HG02678 (cell line): ENCODE data around the gene CYP1A2.
"Not testable (repeated sequence)": the region's sequence is repeated elsewhere in the genome, so short reads cannot be mapped to it uniquely, and the experiment has no call there.

Experiments
- ATAC-seq: cut with Tn5 transposase; IDR thresholded peaks from one replicate; pipeline ENCODE4 v1.9.1; 2021; ENCODE audit warnings: mild to moderate bottlenecking, moderate library complexity; ENCODE audit not compliant: unreplicated experiment

CYP1A2 gene

GRCh38 chr15:74748322-74748946 is at the start of gene CYP1A2:
CYP1A2 (plus strand) TSS chr15:74748845; CDS start chr15:74749739, 894 bp downstream.
- no peak for ATAC-seq

GRCh38 chr15:74709011-74709410 is 39.6 kb upstream of the CYP1A2 start:
- no peak for ATAC-seq

- no peak for ATAC-seq
Measured at GRCh38 chr15:74709892-74710291, 38.8 kb upstream of the CYP1A2 start.

- no peak for ATAC-seq
Measured at GRCh38 chr15:74710319-74711094, 38.1 kb upstream of the CYP1A2 start.

- no peak for ATAC-seq
Measured at GRCh38 chr15:74712311-74712710, 36.3 kb upstream of the CYP1A2 start.

GRCh38 chr15:74716651-74717050 is 32.0 kb upstream of the CYP1A2 start:
- no peak for ATAC-seq

GRCh38 chr15:74722591-74722990 is 26.1 kb upstream of the CYP1A2 start:
- no peak for ATAC-seq

GRCh38 chr15:74723187-74723586 is 25.5 kb upstream of the CYP1A2 start:
- ATAC-seq = no peak

- no peak for ATAC-seq
Measured at GRCh38 chr15:74723754-74724334, 24.8 kb upstream of the CYP1A2 start.

- no peak for ATAC-seq
Measured at GRCh38 chr15:74724570-74725224, 23.9 kb upstream of the CYP1A2 start.

- no peak for ATAC-seq
Measured at GRCh38 chr15:74725225-74725774, 23.3 kb upstream of the CYP1A2 start, which contains the start of gene CYP1A1. CYP1A1 (minus strand) TSS chr15:74725528; CDS start chr15:74723097, 2,431 bp downstream.

GRCh38 chr15:74725845-74726773 is 22.5 kb upstream of the CYP1A2 start:
- ATAC-seq = peak; percentile 48

- no peak for ATAC-seq
Measured at GRCh38 chr15:74726774-74727164, 21.9 kb upstream of the CYP1A2 start.

- no peak for ATAC-seq
Measured at GRCh38 chr15:74727727-74728126, 20.9 kb upstream of the CYP1A2 start.

GRCh38 chr15:74728699-74729098 is 19.9 kb upstream of the CYP1A2 start:
- not testable (repeated sequence) for ATAC-seq

- ATAC-seq = not testable (repeated sequence)
Measured at GRCh38 chr15:74729372-74729771, 19.3 kb upstream of the CYP1A2 start.

GRCh38 chr15:74730619-74731316 is 17.9 kb upstream of the CYP1A2 start:
- ATAC-seq = no peak

- ATAC-seq = no peak
Measured at GRCh38 chr15:74732846-74733245, 15.8 kb upstream of the CYP1A2 start.

- no peak for ATAC-seq
Measured at GRCh38 chr15:74733269-74733668, 15.4 kb upstream of the CYP1A2 start.
